ENCODE measurements around the gene GIMAP6.

- TF ChIP-seq CTCF (IDR thresholded peaks at IDR 0.05) (no peak), EP300 (IDR thresholded peaks at IDR 0.05) (no peak)
Measured at GRCh38 chr7:150621376-150621775, 10.8 kb downstream of the GIMAP6 start.

All from stomach (tissue), 4 donors.